Keratinocyte (primary cell): Measurements from ENCODE around the gene IRF9.

Source experiments
- CTCF ChIP-seq, 3 experiments: IDR thresholded peaks in 1 of 3; conservative IDR thresholded peaks in 1 of 3; optimal IDR thresholded peaks in 1 of 3; 2 replicates in 2 of 3; 3 replicates in 1 of 3; pipeline versions ENCODE3 to v1.5.1; 2011; ENCODE audit warnings: low read length in 3 of 3, mild to moderate bottlenecking in 3 of 3, moderate library complexity in 2 of 3, control low read depth in 1 of 3, inconsistent platforms in 1 of 3; ENCODE audit not compliant: insufficient read depth in 2 of 3; ENCODE audit errors: extremely low read depth in 1 of 3
- EZH2 ChIP-seq: IDR thresholded peaks from one replicate; pipeline ENCODE4 v1.6.1; 2012; ENCODE audit warnings: inconsistent platforms, mild to moderate bottlenecking, low read length, moderate library complexity

GRCh38 chr14:24129410-24129998 is 31.6 kb upstream of the IRF9 start:
- TF ChIP-seq CTCF (optimal IDR thresholded peaks at IDR 0.05 in 1 of 3, IDR thresholded peaks at IDR 0.05 in 1 of 3, conservative IDR thresholded peaks at IDR 0.05 in 1 of 3; ENCODE audit: extremely low read depth in 1 of 3, insufficient read depth in 2 of 3, low read length in 3 of 3) (no peak), EZH2 (no peak)
